Mesenchymal stem cell (in vitro differentiated cells and primary cell): ENCODE results near the gene MST1.

Experiments
- DNase-seq: peaks from one replicate; pipeline ENCODE4 v3.0.0-alpha.2; 2013
- H2AFZ ChIP-seq: one replicate; pipeline ENCODE4 v1.6.1; 2013; ENCODE audit warnings: low read depth, mild to moderate bottlenecking, control low read depth, inconsistent platforms, low read length, moderate library complexity
- H2AK5ac ChIP-seq: 2 replicates; pipeline ENCODE4 v1.6.1; 2013; ENCODE audit warnings: low read length, moderate library complexity, mild to moderate bottlenecking, inconsistent platforms; ENCODE audit not compliant: severe bottlenecking
- H2BK120ac ChIP-seq: one replicate; pipeline ENCODE4 v1.6.1; 2013; ENCODE audit warnings: low read depth, mild to moderate bottlenecking, inconsistent platforms, low read length, moderate library complexity
- H2BK12ac ChIP-seq, 2 experiments: one replicate each; pipeline ENCODE4 v1.6.1; 2013; ENCODE audit warnings: inconsistent platforms in 2 of 2, low read length in 2 of 2, mild to moderate bottlenecking in 2 of 2, moderate library complexity in 2 of 2, control low read depth in 1 of 2
- H2BK15ac ChIP-seq: one replicate; pipeline ENCODE4 v1.6.1; 2013; ENCODE audit warnings: mild to moderate bottlenecking, low read depth, inconsistent platforms; ENCODE audit not compliant: poor library complexity, severe bottlenecking
- H2BK5ac ChIP-seq: 2 replicates; pipeline ENCODE4 v1.6.1; 2013; ENCODE audit warnings: low read depth, mild to moderate bottlenecking, low read length, control low read depth, inconsistent platforms; ENCODE audit not compliant: poor library complexity, severe bottlenecking
- H3K14ac ChIP-seq, 2 experiments: one replicate each; pipeline ENCODE4 v1.6.1; 2013; ENCODE audit warnings: inconsistent platforms in 2 of 2, low read length in 2 of 2, control low read depth in 1 of 2, mild to moderate bottlenecking in 1 of 2, moderate library complexity in 1 of 2
- H3K18ac ChIP-seq, 2 experiments: one replicate each; pipeline ENCODE4 v1.6.1; 2013; ENCODE audit warnings: inconsistent platforms in 2 of 2, low read length in 2 of 2, control low read depth in 1 of 2, low read depth in 1 of 2, mild to moderate bottlenecking in 1 of 2
- H3K23ac ChIP-seq, 2 experiments: one replicate each; pipeline ENCODE4 v1.6.1; 2013; ENCODE audit warnings: inconsistent platforms in 2 of 2, low read length in 2 of 2, mild to moderate bottlenecking in 2 of 2, moderate library complexity in 2 of 2, control low read depth in 1 of 2
- H3K27ac ChIP-seq: 2 replicates; pipeline ENCODE4 v1.5.1; 2013; ENCODE audit warnings: mild to moderate bottlenecking, moderate library complexity, low read length, control low read depth, inconsistent platforms; ENCODE audit not compliant: poor library complexity, severe bottlenecking
- H3K27me3 ChIP-seq, 2 experiments: 2 replicates each; pipeline versions ENCODE4 v1.6.1 to v1.7.0; 2013; ENCODE audit warnings: low read length in 2 of 2, mild to moderate bottlenecking in 2 of 2, moderate library complexity in 2 of 2, control low read depth in 1 of 2, inconsistent platforms in 1 of 2; ENCODE audit not compliant: control insufficient read depth in 1 of 2, insufficient read depth in 1 of 2
- H3K36me3 ChIP-seq, 2 experiments: 2 replicates each; pipeline versions ENCODE4 v1.6.1 to v1.7.0; 2013; ENCODE audit warnings: low read length in 2 of 2, control low read depth in 1 of 2, inconsistent platforms in 1 of 2, low read depth in 1 of 2, mild to moderate bottlenecking in 1 of 2; ENCODE audit not compliant: insufficient read depth in 2 of 2, control insufficient read depth in 1 of 2
- H3K4ac ChIP-seq, 2 experiments: one replicate each; pipeline ENCODE4 v1.6.1; 2013; ENCODE audit warnings: inconsistent platforms in 2 of 2, low read length in 2 of 2, mild to moderate bottlenecking in 2 of 2, moderate library complexity in 2 of 2, control low read depth in 1 of 2, low read depth in 1 of 2
- H3K4me1 ChIP-seq: 2 replicates; pipeline ENCODE4 v1.6.1; 2013; ENCODE audit warnings: low read depth, low read length, control low read depth; ENCODE audit not compliant: control insufficient read depth, insufficient read depth
- H3K4me2 ChIP-seq: 2 replicates; pipeline ENCODE4 v1.6.1; 2013; ENCODE audit warnings: low read length, mild to moderate bottlenecking, inconsistent platforms; ENCODE audit not compliant: poor library complexity, severe bottlenecking
- H3K4me3 ChIP-seq, 2 experiments: 2 replicates each; pipeline versions ENCODE4 v1.5.1 to v1.7.0; 2013; ENCODE audit warnings: low read length in 2 of 2, mild to moderate bottlenecking in 2 of 2, control low read depth in 1 of 2, low read depth in 1 of 2; ENCODE audit not compliant: insufficient read depth in 1 of 2
- H3K79me1 ChIP-seq: replicated peaks from 2 replicates; pipeline ENCODE4 v1.6.1; 2013; ENCODE audit warnings: mild to moderate bottlenecking, control low read depth, low read length, inconsistent platforms; ENCODE audit not compliant: poor library complexity, severe bottlenecking
- H3K9ac ChIP-seq: 2 replicates; pipeline ENCODE4 v1.7.0; 2013; ENCODE audit warnings: mild to moderate bottlenecking, low read length, moderate library complexity
- H3K9me3 ChIP-seq: 2 replicates; pipeline ENCODE4 v1.7.0; 2013; ENCODE audit warnings: mild to moderate bottlenecking, low read length; ENCODE audit not compliant: control insufficient read depth
- H4K8ac ChIP-seq: one replicate; pipeline ENCODE4 v1.6.1; 2013; ENCODE audit warnings: inconsistent platforms, mild to moderate bottlenecking, low read length, moderate library complexity
- H4K91ac ChIP-seq: one replicate; pipeline ENCODE4 v1.6.1; 2013; ENCODE audit warnings: mild to moderate bottlenecking, low read length, inconsistent platforms
- WGBS: methylation state at CpG from one replicate; pipeline ENCODE4 v1.1.7; 2013; ENCODE audit warnings: mixed read lengths; 5-methylcytosine and 5-hydroxymethylcytosine counted together

MST1 gene

GRCh38 chr3:49681543-49681942, 7.7 kb downstream of the MST1 start:
- Histone ChIP-seq H3K9ac (no peak overlapping the region), H3K27me3 (no peaks in the 10 kb centered on the region), H3K4me1 (peaks cover 24% of the 10 kb centered on the region), H2BK120ac (no peak overlapping the region), H2BK5ac (no peak overlapping the region), H3K9me3 (no peaks in the 10 kb centered on the region), H3K18ac (no peak overlapping the region), H3K23ac (no peak overlapping the region), H3K79me1 (peaks cover 33% of the 10 kb centered on the region), H2BK15ac (no peak overlapping the region), H2BK12ac (no peak overlapping the region), H3K4ac (no peak overlapping the region), H4K8ac (no peak overlapping the region), H4K91ac (no peak overlapping the region), H3K4me2 (no peak overlapping the region), H2AFZ (no peak overlapping the region), H3K36me3 (peaks cover 79 to 83% of the 10 kb centered on the region in 2 experiments), H3K27ac (no peak overlapping the region), H3K14ac (no peak overlapping the region), H2AK5ac (no peak overlapping the region), H3K4me3 (no peak overlapping the region)
- DNase-seq, result no peak
- 99% methylated on average over 4 of the region's 4 CpGs for WGBS

- Histone ChIP-seq H3K27me3 (no peaks in the 10 kb centered on the region), H3K4me3 (no peak overlapping the region), H3K4me2 (no peak overlapping the region), H3K79me1 (peaks cover 37% of the 10 kb centered on the region), H2AFZ (no peak overlapping the region), H4K91ac (no peak overlapping the region), H3K27ac (no peak overlapping the region), H2BK12ac (no peak overlapping the region), H3K36me3 (peaks cover 83 to 87% of the 10 kb centered on the region in 2 experiments), H3K9me3 (no peaks in the 10 kb centered on the region), H2BK15ac (no peak overlapping the region), H2BK5ac (no peak overlapping the region), H3K4me1 (peaks cover 25% of the 10 kb centered on the region), H3K18ac (no peak overlapping the region), H3K9ac (no peak overlapping the region), H3K23ac (no peak overlapping the region), H3K14ac (no peak overlapping the region), H2BK120ac (no peak overlapping the region), H4K8ac (no peak overlapping the region), H3K4ac (no peak overlapping the region), H2AK5ac (no peak overlapping the region)
- WGBS, result 100% methylated on average over 1 of the region's 2 CpGs
- no peak for DNase-seq
These were observed 8.1 kb downstream of the MST1 start for GRCh38 chr3:49681232-49681522.

GRCh38 chr3:49680493-49681231, 8.6 kb downstream of the MST1 start:
- Histone ChIP-seq H3K27me3 (no peaks in the 10 kb centered on the region), H3K14ac (no peak overlapping the region), H3K4me3 (no peak overlapping the region), H3K27ac (no peak overlapping the region), H2BK120ac (no peak overlapping the region), H3K4me2 (no peak overlapping the region), H3K4me1 (peaks cover 25% of the 10 kb centered on the region), H3K79me1 (peaks cover 42% of the 10 kb centered on the region), H3K23ac (no peak overlapping the region), H3K9ac (no peak overlapping the region), H3K36me3 (peaks cover 88 to 92% of the 10 kb centered on the region in 2 experiments), H2BK5ac (no peak overlapping the region), H3K18ac (no peak overlapping the region), H3K4ac (no peak overlapping the region), H4K8ac (no peak overlapping the region), H4K91ac (no peak overlapping the region), H2AK5ac (no peak overlapping the region), H2AFZ (no peak overlapping the region), H2BK12ac (no peak overlapping the region), H2BK15ac (no peak overlapping the region), H3K9me3 (no peaks in the 10 kb centered on the region)
- DNase-seq, result no peak
- WGBS, result 96% methylated on average over 7 of the region's 7 CpGs

GRCh38 chr3:49675912-49676311, 13.4 kb downstream of the MST1 start:
- H3K18ac ChIP-seq, result no peak overlapping the region
- no peak overlapping the region for H2AK5ac ChIP-seq
- H3K9ac ChIP-seq, result no peak overlapping the region
- no peak overlapping the region for H3K4ac ChIP-seq
- DNase-seq, result no peak
- H3K14ac ChIP-seq, result no peak overlapping the region
- 97% methylated on average over 11 of the region's 11 CpGs for WGBS
- H2BK120ac ChIP-seq, result no peak overlapping the region
- H3K4me1 ChIP-seq, result peaks cover 24% of the 10 kb centered on the region
- H3K4me3 ChIP-seq, result no peak overlapping the region
- H2BK15ac ChIP-seq, result no peak overlapping the region
- no peaks in the 10 kb centered on the region for H3K27me3 ChIP-seq
- H3K4me2 ChIP-seq, result no peak overlapping the region
- H3K23ac ChIP-seq, result no peak overlapping the region
- peaks cover 52% of the 10 kb centered on the region for H3K79me1 ChIP-seq
- no peak overlapping the region for H4K8ac ChIP-seq
- H3K9me3 ChIP-seq, result no peaks in the 10 kb centered on the region
- H3K36me3 ChIP-seq, result peaks cover 55 to 58% of the 10 kb centered on the region in 2 experiments
- H2AFZ ChIP-seq, result no peak overlapping the region
- no peak overlapping the region for H4K91ac ChIP-seq
- H2BK12ac ChIP-seq, result no peak overlapping the region
- H2BK5ac ChIP-seq, result no peak overlapping the region
- H3K27ac ChIP-seq, result no peak overlapping the region
